ENCODE data around the gene CST7.
"Not testable (repeated sequence)": the region's sequence is repeated elsewhere in the genome, so short reads cannot be mapped to it uniquely, and the experiment has no call there.

Gene CST7

GRCh38 chr20:24915892-24916291 lies 33.2 kb upstream of the CST7 start:
- Histone ChIP-seq H3K4me1 (ENCODE audit: control insufficient read depth, insufficient read depth, low read length) (peaks cover 9% of the 10 kb centered on the region), H3K27me3 (ENCODE audit: control insufficient read depth, insufficient read depth, low read length) (peaks cover 2% of the 10 kb centered on the region), H3K9ac (ENCODE audit: low read length) (no peak overlapping the region), H3K36me3 (ENCODE audit: control insufficient read depth, insufficient read depth, low read length) (no peaks in the 10 kb centered on the region), H3K9me3 (ENCODE audit: control insufficient read depth, low read length) (no peaks in the 10 kb centered on the region), H3K4me3 (ENCODE audit: low read length) (no peak overlapping the region)

- no peak overlapping the region for H3K9ac ChIP-seq (ENCODE audit: low read length)
- no peak overlapping the region for H3K4me3 ChIP-seq (ENCODE audit: low read length)
- H3K9me3 ChIP-seq (ENCODE audit: control insufficient read depth, low read length) = no peaks in the 10 kb centered on the region
- no peaks in the 10 kb centered on the region for H3K36me3 ChIP-seq (ENCODE audit: control insufficient read depth, insufficient read depth, low read length)
- peaks cover 2% of the 10 kb centered on the region for H3K27me3 ChIP-seq (ENCODE audit: control insufficient read depth, insufficient read depth, low read length)
- peaks cover 9% of the 10 kb centered on the region for H3K4me1 ChIP-seq (ENCODE audit: control insufficient read depth, insufficient read depth, low read length)
Measured at GRCh38 chr20:24916412-24916811, 32.7 kb upstream of the CST7 start.

GRCh38 chr20:24917056-24917455 lies 32.0 kb upstream of the CST7 start:
- peaks cover 9% of the 10 kb centered on the region for H3K4me1 ChIP-seq (ENCODE audit: control insufficient read depth, insufficient read depth, low read length)
- H3K36me3 ChIP-seq (ENCODE audit: control insufficient read depth, insufficient read depth, low read length) = no peaks in the 10 kb centered on the region
- H3K27me3 ChIP-seq (ENCODE audit: control insufficient read depth, insufficient read depth, low read length) = peaks cover 2% of the 10 kb centered on the region
- H3K9ac ChIP-seq (ENCODE audit: low read length) = no peak overlapping the region
- H3K9me3 ChIP-seq (ENCODE audit: control insufficient read depth, low read length) = no peaks in the 10 kb centered on the region
- no peak overlapping the region for H3K4me3 ChIP-seq (ENCODE audit: low read length)

- Histone ChIP-seq H3K27me3 (ENCODE audit: control insufficient read depth, insufficient read depth, low read length) (peaks cover 2% of the 10 kb centered on the region), H3K36me3 (ENCODE audit: control insufficient read depth, insufficient read depth, low read length) (no peaks in the 10 kb centered on the region), H3K9me3 (ENCODE audit: control insufficient read depth, low read length) (no peaks in the 10 kb centered on the region), H3K4me1 (ENCODE audit: control insufficient read depth, insufficient read depth, low read length) (peaks cover 9% of the 10 kb centered on the region), H3K9ac (ENCODE audit: low read length) (peak overlapping the region; percentile 48), H3K4me3 (ENCODE audit: low read length) (no peak overlapping the region)
Measured at GRCh38 chr20:24917797-24918578, 31.1 kb upstream of the CST7 start.

- H3K9ac ChIP-seq (ENCODE audit: low read length) = no peak overlapping the region
- H3K4me1 ChIP-seq (ENCODE audit: control insufficient read depth, insufficient read depth, low read length) = peaks cover 9% of the 10 kb centered on the region
- H3K27me3 ChIP-seq (ENCODE audit: control insufficient read depth, insufficient read depth, low read length) = no peaks in the 10 kb centered on the region
- H3K36me3 ChIP-seq (ENCODE audit: control insufficient read depth, insufficient read depth, low read length) = no peaks in the 10 kb centered on the region
- no peaks in the 10 kb centered on the region for H3K9me3 ChIP-seq (ENCODE audit: control insufficient read depth, low read length)
- no peak overlapping the region for H3K4me3 ChIP-seq (ENCODE audit: low read length)
Measured at GRCh38 chr20:24918579-24919566, 30.2 kb upstream of the CST7 start.

- H3K4me3 ChIP-seq (ENCODE audit: low read length); H3K9me3 ChIP-seq (ENCODE audit: control insufficient read depth, low read length); H3K4me1 ChIP-seq (ENCODE audit: control insufficient read depth, insufficient read depth, low read length); H3K27me3 ChIP-seq (ENCODE audit: control insufficient read depth, insufficient read depth, low read length); H3K9ac ChIP-seq (ENCODE audit: low read length); H3K36me3 ChIP-seq (ENCODE audit: control insufficient read depth, insufficient read depth, low read length): not testable (repeated sequence)
Measured at GRCh38 chr20:24919665-24920064, 29.4 kb upstream of the CST7 start.

- H3K9me3 ChIP-seq (ENCODE audit: control insufficient read depth, low read length); H3K27me3 ChIP-seq (ENCODE audit: control insufficient read depth, insufficient read depth, low read length); H3K36me3 ChIP-seq (ENCODE audit: control insufficient read depth, insufficient read depth, low read length): not testable (repeated sequence)
Measured at GRCh38 chr20:24920706-24921105, 28.4 kb upstream of the CST7 start.

GRCh38 chr20:24929259-24929658 lies 19.8 kb upstream of the CST7 start:
- not testable (repeated sequence) for H3K9me3 ChIP-seq (ENCODE audit: control insufficient read depth, low read length); H3K36me3 ChIP-seq (ENCODE audit: control insufficient read depth, insufficient read depth, low read length); H3K27me3 ChIP-seq (ENCODE audit: control insufficient read depth, insufficient read depth, low read length); H3K4me3 ChIP-seq (ENCODE audit: low read length); H3K9ac ChIP-seq (ENCODE audit: low read length)
- H3K4me1 ChIP-seq (ENCODE audit: control insufficient read depth, insufficient read depth, low read length) = peaks cover 14% of the 10 kb centered on the region

More at GRCh38 chr20:24920706-24921105, 28.4 kb upstream of the CST7 start:
- not testable (repeated sequence) for H3K4me3 ChIP-seq (ENCODE audit: low read length); H3K9ac ChIP-seq (ENCODE audit: low read length); H3K4me1 ChIP-seq (ENCODE audit: control insufficient read depth, insufficient read depth, low read length)

GRCh38 chr20:24929867-24930723 lies 19.0 kb upstream of the CST7 start:
- not testable (repeated sequence) for H3K9me3 ChIP-seq (ENCODE audit: control insufficient read depth, low read length); H3K27me3 ChIP-seq (ENCODE audit: control insufficient read depth, insufficient read depth, low read length); H3K36me3 ChIP-seq (ENCODE audit: control insufficient read depth, insufficient read depth, low read length)
- H3K4me3 ChIP-seq (ENCODE audit: low read length) = peak overlapping the region; percentile 69
- peak overlapping the region; percentile 84 for H3K9ac ChIP-seq (ENCODE audit: low read length)
- H3K4me1 ChIP-seq (ENCODE audit: control insufficient read depth, insufficient read depth, low read length) = peaks cover 14% of the 10 kb centered on the region

GRCh38 chr20:24930724-24931688 lies 18.1 kb upstream of the CST7 start:
- H3K27me3 ChIP-seq (ENCODE audit: control insufficient read depth, insufficient read depth, low read length) = not testable (repeated sequence)

GRCh38 chr20:24931893-24932292 lies 17.2 kb upstream of the CST7 start:
- H3K9me3 ChIP-seq (ENCODE audit: control insufficient read depth, low read length); H3K36me3 ChIP-seq (ENCODE audit: control insufficient read depth, insufficient read depth, low read length); H3K4me3 ChIP-seq (ENCODE audit: low read length); H3K27me3 ChIP-seq (ENCODE audit: control insufficient read depth, insufficient read depth, low read length): not testable (repeated sequence)
- Histone ChIP-seq H3K9ac (ENCODE audit: low read length) (peak overlapping the region; percentile 84), H3K4me1 (ENCODE audit: control insufficient read depth, insufficient read depth, low read length) (peaks cover 14% of the 10 kb centered on the region)

More at GRCh38 chr20:24930724-24931688, 18.1 kb upstream of the CST7 start:
- H3K36me3 ChIP-seq (ENCODE audit: control insufficient read depth, insufficient read depth, low read length); H3K9me3 ChIP-seq (ENCODE audit: control insufficient read depth, low read length): not testable (repeated sequence)
- H3K9ac ChIP-seq (ENCODE audit: low read length) = peak overlapping the region; percentile 84
- peak overlapping the region; percentile 69 for H3K4me3 ChIP-seq (ENCODE audit: low read length)
- H3K4me1 ChIP-seq (ENCODE audit: control insufficient read depth, insufficient read depth, low read length) = peaks cover 14% of the 10 kb centered on the region

Data from mucosa of stomach (tissue), 1 donor.